DOHH2 (cell line): ENCODE data around the gene RRP12.

Experiments
- H3F3A ChIP-seq: fragments of 200-600 bp; sonication (generic), shearing (Covaris generic); 2 replicates; pipeline ENCODE4 v1.6.0; 2016; ENCODE audit warnings: antibody characterized with exemption, mild to moderate bottlenecking; ENCODE audit not compliant: control insufficient read depth, insufficient read depth
- H3K27ac ChIP-seq: fragments of 200-600 bp; sonication (generic); 2 replicates; pipeline ENCODE4 v1.5.1; 2014; ENCODE audit warnings: low read depth, mild to moderate bottlenecking, low read length, moderate library complexity
- H3K27me3 ChIP-seq: fragments of 200-600 bp; sonication (generic); 2 replicates; pipeline ENCODE4 v1.6.1; 2014; ENCODE audit warnings: mild to moderate bottlenecking, low read length, mixed read lengths; ENCODE audit not compliant: control insufficient read depth
- H3K36me3 ChIP-seq: fragments of 200-600 bp; sonication (generic); 2 replicates; pipeline ENCODE4 v1.6.1; 2014; ENCODE audit warnings: mild to moderate bottlenecking, low read length, moderate library complexity, mixed read lengths; ENCODE audit not compliant: control insufficient read depth
- H3K4me1 ChIP-seq: fragments of 200-600 bp; sonication (generic); 2 replicates; pipeline ENCODE4 v1.6.1; 2014; ENCODE audit warnings: mild to moderate bottlenecking, low read length, mixed read lengths; ENCODE audit not compliant: control insufficient read depth
- H3K4me2 ChIP-seq: fragments of 200-600 bp; sonication (generic); 2 replicates; pipeline ENCODE4 v1.6.0; 2014; ENCODE audit warnings: mild to moderate bottlenecking, low read length, moderate library complexity
- H3K4me3 ChIP-seq: fragments of 200-600 bp; sonication (generic); 2 replicates; pipeline ENCODE4 v1.5.1; 2014; ENCODE audit warnings: mild to moderate bottlenecking, low read length, mixed read lengths
- H3K79me2 ChIP-seq: fragments of 200-600 bp; sonication (generic); 2 replicates; pipeline ENCODE4 v1.6.1; 2014; ENCODE audit warnings: mild to moderate bottlenecking, low read length, mixed read lengths; ENCODE audit not compliant: control insufficient read depth
- H3K9me2 ChIP-seq: fragments of 200-600 bp; sonication (generic); replicated peaks from 2 replicates; pipeline ENCODE4 v1.6.1; 2014; ENCODE audit warnings: mild to moderate bottlenecking, low read length, mixed read lengths; ENCODE audit not compliant: control insufficient read depth
- H3K9me3 ChIP-seq: fragments of 200-600 bp; sonication (generic); 2 replicates; pipeline ENCODE4 v1.6.1; 2014; ENCODE audit warnings: antibody characterized with exemption, low read length, mixed read lengths; ENCODE audit not compliant: control insufficient read depth, insufficient read depth
- H4K20me1 ChIP-seq: fragments of 200-600 bp; sonication (generic); 2 replicates; pipeline ENCODE4 v1.6.0; 2014; ENCODE audit warnings: low read depth, mild to moderate bottlenecking, antibody characterized with exemption, low read length, moderate library complexity; ENCODE audit not compliant: control insufficient read depth, insufficient read depth
- EZH2phosphoT487 ChIP-seq: fragments of 200-600 bp; sonication (generic); IDR thresholded peaks from 2 replicates; pipeline ENCODE4 v1.6.1; 2017; ENCODE audit warnings: borderline replicate concordance, mild to moderate bottlenecking, antibody characterized with exemption, low read length, moderate library complexity, mixed read lengths
- TF ChIP-seq, protein P1 (sequence below): fragments of 200-600 bp; sonication (generic); IDR thresholded peaks from one replicate; pipeline ENCODE4 v1.5.1; 2014; ENCODE audit warnings: antibody characterized with exemption, mild to moderate bottlenecking, low read depth, low read length; ENCODE audit not compliant: poor library complexity, severe bottlenecking

The RRP12 gene

DNA sequence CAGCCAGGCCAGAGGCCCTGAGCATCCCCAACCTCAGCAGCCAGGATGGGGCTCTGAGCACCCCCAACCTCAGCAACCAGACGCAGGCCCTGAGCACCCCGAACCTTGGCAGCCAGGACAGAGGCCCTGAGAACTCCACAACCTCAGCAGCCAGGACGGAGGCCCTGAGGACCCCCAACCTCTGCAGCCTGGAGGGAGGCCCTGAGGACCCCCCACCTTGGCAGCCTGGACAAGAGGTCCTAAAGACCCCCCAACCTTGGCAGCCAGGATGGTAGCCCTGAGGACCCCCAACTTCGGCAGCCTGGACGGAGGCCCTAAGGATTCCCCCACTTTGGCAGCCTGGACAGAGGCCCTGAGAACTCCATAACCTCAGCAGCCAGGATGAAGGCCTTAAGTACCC lies 17.0 kb downstream of the RRP12 start:
- Histone ChIP-seq H3F3A (no peaks in the 10 kb centered on the region), H3K4me2 (no peak overlapping the region), H3K4me3 (no peak overlapping the region), H3K36me3 (peaks cover 47% of the 10 kb centered on the region), H3K27me3 (no peaks in the 10 kb centered on the region), H3K9me3 (no peaks in the 10 kb centered on the region), H3K4me1 (no peaks in the 10 kb centered on the region), H3K79me2 (no peaks in the 10 kb centered on the region), H3K9me2 (no peaks in the 10 kb centered on the region), H3K27ac (no peak overlapping the region), H4K20me1 (no peaks in the 10 kb centered on the region)
- TF ChIP-seq, protein P1, sequence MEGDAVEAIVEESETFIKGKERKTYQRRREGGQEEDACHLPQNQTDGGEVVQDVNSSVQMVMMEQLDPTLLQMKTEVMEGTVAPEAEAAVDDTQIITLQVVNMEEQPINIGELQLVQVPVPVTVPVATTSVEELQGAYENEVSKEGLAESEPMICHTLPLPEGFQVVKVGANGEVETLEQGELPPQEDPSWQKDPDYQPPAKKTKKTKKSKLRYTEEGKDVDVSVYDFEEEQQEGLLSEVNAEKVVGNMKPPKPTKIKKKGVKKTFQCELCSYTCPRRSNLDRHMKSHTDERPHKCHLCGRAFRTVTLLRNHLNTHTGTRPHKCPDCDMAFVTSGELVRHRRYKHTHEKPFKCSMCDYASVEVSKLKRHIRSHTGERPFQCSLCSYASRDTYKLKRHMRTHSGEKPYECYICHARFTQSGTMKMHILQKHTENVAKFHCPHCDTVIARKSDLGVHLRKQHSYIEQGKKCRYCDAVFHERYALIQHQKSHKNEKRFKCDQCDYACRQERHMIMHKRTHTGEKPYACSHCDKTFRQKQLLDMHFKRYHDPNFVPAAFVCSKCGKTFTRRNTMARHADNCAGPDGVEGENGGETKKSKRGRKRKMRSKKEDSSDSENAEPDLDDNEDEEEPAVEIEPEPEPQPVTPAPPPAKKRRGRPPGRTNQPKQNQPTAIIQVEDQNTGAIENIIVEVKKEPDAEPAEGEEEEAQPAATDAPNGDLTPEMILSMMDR, result no peak
- TF ChIP-seq EZH2phosphoT487, result no peak

- peaks cover 46% of the 10 kb centered on the region for H3K36me3 ChIP-seq
These were observed 18.0 kb downstream of the RRP12 start for GRCh38 chr10:97383159-97383558.

GRCh38 chr10:97381626-97382025 lies 19.5 kb downstream of the RRP12 start:
- Histone ChIP-seq H3K9me2 (no peaks in the 10 kb centered on the region), H3K4me3 (no peak overlapping the region), H3K36me3 (peaks cover 49% of the 10 kb centered on the region), H3K4me1 (no peaks in the 10 kb centered on the region), H3K4me2 (no peak overlapping the region), H3K27ac (no peak overlapping the region), H3K9me3 (no peaks in the 10 kb centered on the region), H3K27me3 (no peaks in the 10 kb centered on the region), H4K20me1 (no peaks in the 10 kb centered on the region), H3F3A (no peaks in the 10 kb centered on the region), H3K79me2 (no peaks in the 10 kb centered on the region)
- TF ChIP-seq EZH2phosphoT487, result no peak
- TF ChIP-seq, protein P1, result no peak

More at GRCh38 chr10:97383159-97383558, 18.0 kb downstream of the RRP12 start:
- H3K9me2 ChIP-seq, result no peaks in the 10 kb centered on the region
- TF ChIP-seq, protein P1, result no peak
- TF ChIP-seq EZH2phosphoT487, result no peak
- H3K4me3 ChIP-seq, result no peak overlapping the region
- H3K27ac ChIP-seq, result no peak overlapping the region
- no peaks in the 10 kb centered on the region for H3K4me1 ChIP-seq
- H3K27me3 ChIP-seq, result no peaks in the 10 kb centered on the region
- no peak overlapping the region for H3K4me2 ChIP-seq
- H4K20me1 ChIP-seq, result no peaks in the 10 kb centered on the region
- no peaks in the 10 kb centered on the region for H3K79me2 ChIP-seq
- H3K9me3 ChIP-seq, result no peaks in the 10 kb centered on the region
- no peaks in the 10 kb centered on the region for H3F3A ChIP-seq
